ENCODE results near the gene PSPN. TPM values are rescaled to one million over a fixed set of nuclear protein-coding genes. Genes with fewer than 3 reads are reported as not detected.
A peak's percentile ranks its signal among the peaks of the same experiment; 100 is the strongest.

The PSPN gene
- total RNA-seq, 1 experiment from 2014 or later, result 1.9 TPM

DNA sequence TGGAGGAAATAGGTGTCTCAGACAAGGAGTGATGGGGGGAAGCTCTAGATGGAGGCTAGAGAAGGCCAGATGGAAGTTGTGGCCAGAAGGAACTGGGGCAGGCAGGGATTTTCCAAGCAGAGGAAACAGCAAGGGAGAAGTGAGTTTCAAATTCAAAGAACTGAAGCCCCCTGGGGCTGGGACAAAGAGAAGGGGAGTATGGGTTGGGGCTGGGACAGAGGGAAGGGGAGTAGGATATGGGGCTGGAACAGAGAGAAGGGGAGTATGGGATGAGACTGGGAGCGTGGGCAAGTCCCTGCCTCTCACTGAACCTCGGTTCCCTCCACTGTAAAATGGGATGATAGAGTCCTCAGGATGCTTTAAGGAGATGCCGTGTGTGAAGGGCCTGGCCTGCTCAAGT lies 19.1 kb upstream of the PSPN start:
- no peaks in the 10 kb centered on the region for H3K9me3 Mint-ChIP-seq
- DNase-seq (ENCODE audit: low spot score) (no peak), ATAC-seq (peak; percentile 6; the same call in 1 of the 2 replicates)
- ChIA-PET CTCF (interaction anchor here (1.4 kb wide), 1 partner anchor 18 kb away, joined by 5 read pairs; no protein-coding TSS in a partner anchor), POLR2A (no interaction called here)
- H3K27me3 Mint-ChIP-seq (ENCODE audit: low read depth), result no peaks in the 10 kb centered on the region
- H3K4me3 Mint-ChIP-seq, result peak overlapping the region; percentile 94
- peaks cover 22% of the 10 kb centered on the region for H3K4me1 Mint-ChIP-seq
- peak overlapping the region; percentile 96 for H3K27ac Mint-ChIP-seq
- TF ChIP-seq CBFB (CRISPR knock-in tag; IDR thresholded peaks at IDR 0.05; ENCODE audit: low read depth), result no peak
- no peak for TF ChIP-seq JUN (CRISPR knock-in tag; IDR thresholded peaks at IDR 0.05)
- no peak for TF ChIP-seq GRHL2 (CRISPR knock-in tag; IDR thresholded peaks at IDR 0.05; ENCODE audit: insufficient replicate concordance, severe bottlenecking)
- no peak for TF ChIP-seq SMAD4 (CRISPR knock-in tag; IDR thresholded peaks at IDR 0.05)
- TF ChIP-seq GTF2I (CRISPR knock-in tag; conservative IDR thresholded peaks at IDR 0.05), result no peak
- TF ChIP-seq, protein P1, sequence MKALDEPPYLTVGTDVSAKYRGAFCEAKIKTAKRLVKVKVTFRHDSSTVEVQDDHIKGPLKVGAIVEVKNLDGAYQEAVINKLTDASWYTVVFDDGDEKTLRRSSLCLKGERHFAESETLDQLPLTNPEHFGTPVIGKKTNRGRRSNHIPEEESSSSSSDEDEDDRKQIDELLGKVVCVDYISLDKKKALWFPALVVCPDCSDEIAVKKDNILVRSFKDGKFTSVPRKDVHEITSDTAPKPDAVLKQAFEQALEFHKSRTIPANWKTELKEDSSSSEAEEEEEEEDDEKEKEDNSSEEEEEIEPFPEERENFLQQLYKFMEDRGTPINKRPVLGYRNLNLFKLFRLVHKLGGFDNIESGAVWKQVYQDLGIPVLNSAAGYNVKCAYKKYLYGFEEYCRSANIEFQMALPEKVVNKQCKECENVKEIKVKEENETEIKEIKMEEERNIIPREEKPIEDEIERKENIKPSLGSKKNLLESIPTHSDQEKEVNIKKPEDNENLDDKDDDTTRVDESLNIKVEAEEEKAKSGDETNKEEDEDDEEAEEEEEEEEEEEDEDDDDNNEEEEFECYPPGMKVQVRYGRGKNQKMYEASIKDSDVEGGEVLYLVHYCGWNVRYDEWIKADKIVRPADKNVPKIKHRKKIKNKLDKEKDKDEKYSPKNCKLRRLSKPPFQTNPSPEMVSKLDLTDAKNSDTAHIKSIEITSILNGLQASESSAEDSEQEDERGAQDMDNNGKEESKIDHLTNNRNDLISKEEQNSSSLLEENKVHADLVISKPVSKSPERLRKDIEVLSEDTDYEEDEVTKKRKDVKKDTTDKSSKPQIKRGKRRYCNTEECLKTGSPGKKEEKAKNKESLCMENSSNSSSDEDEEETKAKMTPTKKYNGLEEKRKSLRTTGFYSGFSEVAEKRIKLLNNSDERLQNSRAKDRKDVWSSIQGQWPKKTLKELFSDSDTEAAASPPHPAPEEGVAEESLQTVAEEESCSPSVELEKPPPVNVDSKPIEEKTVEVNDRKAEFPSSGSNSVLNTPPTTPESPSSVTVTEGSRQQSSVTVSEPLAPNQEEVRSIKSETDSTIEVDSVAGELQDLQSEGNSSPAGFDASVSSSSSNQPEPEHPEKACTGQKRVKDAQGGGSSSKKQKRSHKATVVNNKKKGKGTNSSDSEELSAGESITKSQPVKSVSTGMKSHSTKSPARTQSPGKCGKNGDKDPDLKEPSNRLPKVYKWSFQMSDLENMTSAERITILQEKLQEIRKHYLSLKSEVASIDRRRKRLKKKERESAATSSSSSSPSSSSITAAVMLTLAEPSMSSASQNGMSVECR (CRISPR knock-in tag; IDR thresholded peaks at IDR 0.05; ENCODE audit: borderline replicate concordance), result no peak
- no peak for TF ChIP-seq TCF7 (CRISPR knock-in tag; IDR thresholded peaks at IDR 0.05; ENCODE audit: low read depth)
- TF ChIP-seq, protein P2, sequence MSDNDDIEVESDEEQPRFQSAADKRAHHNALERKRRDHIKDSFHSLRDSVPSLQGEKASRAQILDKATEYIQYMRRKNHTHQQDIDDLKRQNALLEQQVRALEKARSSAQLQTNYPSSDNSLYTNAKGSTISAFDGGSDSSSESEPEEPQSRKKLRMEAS (CRISPR knock-in tag; IDR thresholded peaks at IDR 0.05), result no peak
- TF ChIP-seq SOX15 (CRISPR knock-in tag; IDR thresholded peaks at IDR 0.05), result no peak
- TF ChIP-seq PRDM15 (CRISPR knock-in tag; IDR thresholded peaks at IDR 0.05), result no peak
- no peak for TF ChIP-seq E2F5 (CRISPR knock-in tag; IDR thresholded peaks at IDR 0.05)
- TF ChIP-seq ZNF396 (CRISPR knock-in tag; IDR thresholded peaks at IDR 0.05; ENCODE audit: borderline replicate concordance), result no peak
- H3K36me3 Mint-ChIP-seq, result peaks cover 6% of the 10 kb centered on the region

GRCh38 chr19:6393983-6394412 lies 18.3 kb upstream of the PSPN start:
- Mint-ChIP-seq H3K36me3 (peaks cover 7% of the 10 kb centered on the region), H3K27ac (peak overlapping the region; percentile 96), H3K27me3 (ENCODE audit: low read depth) (no peaks in the 10 kb centered on the region), H3K4me3 (peak overlapping the region; percentile 94), H3K4me1 (peaks cover 22% of the 10 kb centered on the region), H3K9me3 (no peaks in the 10 kb centered on the region)
- no peak; the same call in 1 of the 2 replicates for ATAC-seq
- ChIA-PET CTCF (interaction anchor here (0.7 to 2.0 kb wide), 5 partner anchors 18 to 176 kb away, joined by 3 to 7 read pairs (median 5); partner anchors contain the start of gene ALKBH7), POLR2A (interaction anchor here (1.2 to 1.7 kb wide), 5 partner anchors 17 to 33 kb away, joined by 4 to 8 read pairs (median 6); partner anchors contain the start of genes ALKBH7, CLPP and KHSRP)
- no peak for DNase-seq (ENCODE audit: low spot score)
- TF ChIP-seq MXD4 (CRISPR knock-in tag; IDR thresholded peaks at IDR 0.05; ENCODE audit: borderline replicate concordance), result no peak
- 0 out of 2 replicates have a peak, but pooled peaks have one; percentile 17 for TF ChIP-seq SP1 (CRISPR knock-in tag; conservative IDR thresholded peaks at IDR 0.05)
- no peak for TF ChIP-seq PRDM15 (CRISPR knock-in tag; IDR thresholded peaks at IDR 0.05)
- TF ChIP-seq, protein P3, sequence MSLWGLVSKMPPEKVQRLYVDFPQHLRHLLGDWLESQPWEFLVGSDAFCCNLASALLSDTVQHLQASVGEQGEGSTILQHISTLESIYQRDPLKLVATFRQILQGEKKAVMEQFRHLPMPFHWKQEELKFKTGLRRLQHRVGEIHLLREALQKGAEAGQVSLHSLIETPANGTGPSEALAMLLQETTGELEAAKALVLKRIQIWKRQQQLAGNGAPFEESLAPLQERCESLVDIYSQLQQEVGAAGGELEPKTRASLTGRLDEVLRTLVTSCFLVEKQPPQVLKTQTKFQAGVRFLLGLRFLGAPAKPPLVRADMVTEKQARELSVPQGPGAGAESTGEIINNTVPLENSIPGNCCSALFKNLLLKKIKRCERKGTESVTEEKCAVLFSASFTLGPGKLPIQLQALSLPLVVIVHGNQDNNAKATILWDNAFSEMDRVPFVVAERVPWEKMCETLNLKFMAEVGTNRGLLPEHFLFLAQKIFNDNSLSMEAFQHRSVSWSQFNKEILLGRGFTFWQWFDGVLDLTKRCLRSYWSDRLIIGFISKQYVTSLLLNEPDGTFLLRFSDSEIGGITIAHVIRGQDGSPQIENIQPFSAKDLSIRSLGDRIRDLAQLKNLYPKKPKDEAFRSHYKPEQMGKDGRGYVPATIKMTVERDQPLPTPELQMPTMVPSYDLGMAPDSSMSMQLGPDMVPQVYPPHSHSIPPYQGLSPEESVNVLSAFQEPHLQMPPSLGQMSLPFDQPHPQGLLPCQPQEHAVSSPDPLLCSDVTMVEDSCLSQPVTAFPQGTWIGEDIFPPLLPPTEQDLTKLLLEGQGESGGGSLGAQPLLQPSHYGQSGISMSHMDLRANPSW (CRISPR knock-in tag; conservative IDR thresholded peaks at IDR 0.05; ENCODE audit: low read depth), result no peak
- TF ChIP-seq ZNF396 (CRISPR knock-in tag; IDR thresholded peaks at IDR 0.05; ENCODE audit: borderline replicate concordance), result no peak
- TF ChIP-seq, protein P4, sequence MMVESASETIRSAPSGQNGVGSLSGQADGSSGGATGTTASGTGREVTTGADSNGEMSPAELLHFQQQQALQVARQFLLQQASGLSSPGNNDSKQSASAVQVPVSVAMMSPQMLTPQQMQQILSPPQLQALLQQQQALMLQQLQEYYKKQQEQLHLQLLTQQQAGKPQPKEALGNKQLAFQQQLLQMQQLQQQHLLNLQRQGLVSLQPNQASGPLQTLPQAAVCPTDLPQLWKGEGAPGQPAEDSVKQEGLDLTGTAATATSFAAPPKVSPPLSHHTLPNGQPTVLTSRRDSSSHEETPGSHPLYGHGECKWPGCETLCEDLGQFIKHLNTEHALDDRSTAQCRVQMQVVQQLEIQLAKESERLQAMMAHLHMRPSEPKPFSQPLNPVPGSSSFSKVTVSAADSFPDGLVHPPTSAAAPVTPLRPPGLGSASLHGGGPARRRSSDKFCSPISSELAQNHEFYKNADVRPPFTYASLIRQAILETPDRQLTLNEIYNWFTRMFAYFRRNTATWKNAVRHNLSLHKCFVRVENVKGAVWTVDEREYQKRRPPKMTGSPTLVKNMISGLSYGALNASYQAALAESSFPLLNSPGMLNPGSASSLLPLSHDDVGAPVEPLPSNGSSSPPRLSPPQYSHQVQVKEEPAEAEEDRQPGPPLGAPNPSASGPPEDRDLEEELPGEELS (CRISPR knock-in tag; IDR thresholded peaks at IDR 0.05), result no peak
